ENCODE results near the gene KLHL11. TPM values are rescaled to one million over a fixed set of nuclear protein-coding genes. Genes with fewer than 3 reads are reported as not detected.
"Not testable (repeated sequence)": the region's sequence is repeated elsewhere in the genome, so short reads cannot be mapped to it uniquely, and the experiment has no call there.

The KLHL11 gene
- total and polyA plus RNA-seq, 8 donors = 0.43 to 26.4 (median 3.0) TPM

- no peak overlapping the region for H3K27ac ChIP-seq
- no peak overlapping the region for H3K4me3 ChIP-seq
- intact Hi-C loops (cut with DNase I; ENCODE audit: low total_unique reads) = no loop called here
- DNase-seq = no peak
- H3K4me1 ChIP-seq = no peaks in the 10 kb centered on the region
- H3K9me3 ChIP-seq = no peaks in the 10 kb centered on the region
- no peaks in the 10 kb centered on the region for H3K27me3 ChIP-seq
- 75 to 88% (median 85%) methylated on average over 5 to 6 of the region's 6 CpGs for WGBS, 5 donors
- peaks cover 76 to 100% (median 99%) of the 10 kb centered on the region in 4 donors for H3K36me3 ChIP-seq
- no peak for TF ChIP-seq POLR2A (IDR thresholded peaks at IDR 0.05)
These were observed 20.5 kb upstream of the KLHL11 start for GRCh38 chr17:41885733-41886132.

GRCh38 chr17:41882756-41883155 is 17.5 kb upstream of the KLHL11 start:
- TF ChIP-seq EP300 (IDR thresholded peaks at IDR 0.05) (no peak), POLR2A (IDR thresholded peaks at IDR 0.05) (no peak)
- TF ChIP-seq, protein P1, sequence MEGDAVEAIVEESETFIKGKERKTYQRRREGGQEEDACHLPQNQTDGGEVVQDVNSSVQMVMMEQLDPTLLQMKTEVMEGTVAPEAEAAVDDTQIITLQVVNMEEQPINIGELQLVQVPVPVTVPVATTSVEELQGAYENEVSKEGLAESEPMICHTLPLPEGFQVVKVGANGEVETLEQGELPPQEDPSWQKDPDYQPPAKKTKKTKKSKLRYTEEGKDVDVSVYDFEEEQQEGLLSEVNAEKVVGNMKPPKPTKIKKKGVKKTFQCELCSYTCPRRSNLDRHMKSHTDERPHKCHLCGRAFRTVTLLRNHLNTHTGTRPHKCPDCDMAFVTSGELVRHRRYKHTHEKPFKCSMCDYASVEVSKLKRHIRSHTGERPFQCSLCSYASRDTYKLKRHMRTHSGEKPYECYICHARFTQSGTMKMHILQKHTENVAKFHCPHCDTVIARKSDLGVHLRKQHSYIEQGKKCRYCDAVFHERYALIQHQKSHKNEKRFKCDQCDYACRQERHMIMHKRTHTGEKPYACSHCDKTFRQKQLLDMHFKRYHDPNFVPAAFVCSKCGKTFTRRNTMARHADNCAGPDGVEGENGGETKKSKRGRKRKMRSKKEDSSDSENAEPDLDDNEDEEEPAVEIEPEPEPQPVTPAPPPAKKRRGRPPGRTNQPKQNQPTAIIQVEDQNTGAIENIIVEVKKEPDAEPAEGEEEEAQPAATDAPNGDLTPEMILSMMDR (IDR thresholded peaks at IDR 0.05) = no peak
- Histone ChIP-seq H3K4me3 (no peak overlapping the region), H3K36me3 (peaks cover 74 to 99% (median 97%) of the 10 kb centered on the region in 4 donors), H3K27me3 (no peaks in the 10 kb centered on the region), H3K4me1 (no peaks in the 10 kb centered on the region), H3K27ac (no peak overlapping the region), H3K9me3 (no peaks in the 10 kb centered on the region)
- 87 to 91% (median 88%) methylated on average over 6 of the region's 6 CpGs for WGBS, 5 donors
- intact Hi-C loops (cut with DNase I; ENCODE audit: low total_unique reads) = no loop called here
- DNase-seq = no peak

- Histone ChIP-seq H3K36me3 (peaks cover 57 to 94% (median 92%) of the 10 kb centered on the region in 4 donors), H3K4me3 (no peak overlapping the region), H3K27ac (no peak overlapping the region), H3K9me3 (no peaks in the 10 kb centered on the region), H3K4me1 (no peaks in the 10 kb centered on the region), H3K27me3 (no peaks in the 10 kb centered on the region)
- WGBS, 5 donors = 76 to 90% (median 81%) methylated on average over 4 of the region's 4 CpGs
- intact Hi-C loops (cut with DNase I; ENCODE audit: low total_unique reads) = no loop called here
- DNase-seq = no peak
- TF ChIP-seq, protein P1 (IDR thresholded peaks at IDR 0.05) = no peak
- TF ChIP-seq POLR2AphosphoS5 (IDR thresholded peaks at IDR 0.05) (no peak), POLR2A (IDR thresholded peaks at IDR 0.05) (no peak), EP300 (IDR thresholded peaks at IDR 0.05) (no peak)
These were observed 14.9 kb upstream of the KLHL11 start for GRCh38 chr17:41880130-41880529.

DNA sequence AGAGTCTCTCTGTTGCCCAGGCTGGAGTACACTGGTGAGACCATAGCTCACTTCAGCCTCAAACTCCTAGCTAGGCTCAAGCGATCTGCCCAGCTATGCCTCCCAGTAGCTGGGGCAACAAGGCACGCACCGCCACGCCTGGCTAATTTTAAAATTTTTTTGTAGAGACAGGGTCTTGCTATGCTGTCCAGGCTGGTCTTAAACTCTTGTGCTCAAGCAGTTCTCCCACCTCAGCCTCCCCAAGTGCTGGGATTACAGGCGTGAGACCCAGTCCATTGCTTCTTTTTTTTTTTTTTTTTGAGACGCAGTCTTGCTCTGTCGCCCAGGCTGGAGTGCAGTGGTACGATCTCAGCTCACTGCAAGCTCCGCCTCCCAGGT is 9.1 kb upstream of the KLHL11 start:
- H3K27ac ChIP-seq; H3K4me3 ChIP-seq; H3K27me3 ChIP-seq; DNase-seq; intact Hi-C loops (cut with DNase I; ENCODE audit: low total_unique reads); H3K4me1 ChIP-seq; H3K9me3 ChIP-seq: not testable (repeated sequence)
- H3K36me3 ChIP-seq = peaks cover 64 to 96% (median 94%) of the 10 kb centered on the region in 4 donors
- WGBS, 5 donors = 94 to 99% (median 96%) methylated on average over 7 to 9 of the region's 9 CpGs

DNA sequence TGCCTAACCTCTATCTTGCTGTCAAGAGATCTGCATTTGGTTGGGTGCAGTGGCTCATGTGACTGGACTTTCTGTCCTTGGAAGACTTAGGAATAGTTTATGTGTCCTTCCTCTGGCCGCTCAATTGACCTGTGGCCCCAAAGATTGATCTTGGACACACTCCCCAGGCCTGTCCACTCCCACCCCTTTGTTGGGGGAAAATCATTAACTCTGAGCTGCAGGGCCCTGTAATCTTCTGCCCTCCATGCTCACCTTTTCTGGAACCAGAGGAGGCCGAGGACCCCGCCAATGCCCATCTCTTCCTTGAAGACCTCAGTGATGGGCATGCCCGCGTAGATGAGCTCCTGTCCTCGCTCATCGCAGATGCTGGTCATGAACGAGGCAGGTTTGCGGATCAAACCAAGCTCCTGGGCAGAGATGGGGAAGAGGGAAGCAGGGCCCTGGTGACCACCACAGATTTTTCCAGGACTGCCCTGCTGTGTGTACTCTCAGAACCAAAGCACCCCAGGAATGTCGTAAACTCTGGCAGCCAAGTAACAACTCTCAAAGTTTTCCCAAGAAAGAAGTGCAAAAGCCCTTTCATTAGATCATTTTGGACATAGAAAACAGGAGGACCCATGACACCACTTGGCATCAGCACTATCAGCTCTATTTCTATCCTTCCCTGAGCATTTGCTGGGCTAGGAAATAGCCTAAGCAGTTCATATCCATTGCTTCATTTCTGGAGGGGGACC is 8.5 kb upstream of the KLHL11 start:
- intact Hi-C loops (cut with DNase I; ENCODE audit: low total_unique reads) = no loop called here
- Histone ChIP-seq H3K27ac (no peak overlapping the region), H3K9me3 (no peaks in the 10 kb centered on the region), H3K36me3 (peaks cover 61 to 96% (median 94%) of the 10 kb centered on the region in 4 donors), H3K4me3 (no peak overlapping the region), H3K4me1 (no peaks in the 10 kb centered on the region), H3K27me3 (no peaks in the 10 kb centered on the region)
- TF ChIP-seq POLR2A (IDR thresholded peaks at IDR 0.05) = no peak
- no peak for TF ChIP-seq EP300 (IDR thresholded peaks at IDR 0.05)
- TF ChIP-seq, protein P1 (IDR thresholded peaks at IDR 0.05) = no peak
- no peak for TF ChIP-seq POLR2AphosphoS5 (IDR thresholded peaks at IDR 0.05)
- WGBS, 5 donors = 95 to 99% (median 98%) methylated on average over 10 of the region's 10 CpGs
- no peak for DNase-seq
